HepG2 (cell line): Measurements from ENCODE around the gene ANO5. TPM values are rescaled to one million over a fixed set of nuclear protein-coding genes. Genes with fewer than 3 reads are reported as not detected.
A peak's percentile ranks its signal among the peaks of the same experiment; 100 is the strongest.

Source experiments
- ATAC-seq: fragments of 200-7000 bp; cut with Tn5 transposase; 3 replicates; pipeline ENCODE4 v1.9.1; 2020; ENCODE audit warnings: mild to moderate bottlenecking, moderate library complexity
- BruUV-seq: library from RNA; stranded (reverse); fragments of 400-500 nt; replicated peaks from 2 replicates; lab custom pipeline; 2021; lab: Mats Ljungman, UMichigan
- CTCF ChIA-PET: fragments of 300-600 bp; formaldehyde crosslinking; extraction: SDS; loops from one replicate; lab custom pipeline; 2021; ENCODE audit warnings: low total read pairs, inconsistent platforms, low intra/inter-chr PET ratio; lab: Yijun Ruan, JAX
- POLR2A ChIA-PET: fragments of 350-600 bp; sonication (Branson Sonifier 250); formaldehyde crosslinking; loops from one replicate; lab custom pipeline; 2020; ENCODE audit warnings: antibody characterized with exemption, inconsistent platforms; lab: Yijun Ruan, JAX
- DNase-seq: peaks from one replicate; pipeline ENCODE4 v3.0.0-alpha.2; 2015; ENCODE audit warnings: low spot score
- FAIRE-seq: peaks from 3 replicates; lab custom pipeline; 2011; peaks lifted over from hg19 to GRCh38; lab: Jason Lieb, UNC
- H2AFZ ChIP-seq: one replicate; pipeline ENCODE4 v1.6.1; 2011; ENCODE audit warnings: low read length, inconsistent platforms
- H3K27ac ChIP-seq: fragments of 300-600 bp; 3 replicates; pipeline ENCODE4 v1.8.0; 2011; ENCODE audit warnings: mixed run types, mild to moderate bottlenecking, mixed read lengths, low read length, inconsistent platforms; ENCODE audit not compliant: insufficient read depth; ENCODE audit errors: extremely low read length
- H3K27me3 ChIP-seq, 2 experiments: fragments of 200-600 bp in 1 of 2; 2 replicates in 1 of 2; 3 replicates in 1 of 2; pipeline versions ENCODE4 v1.6.0 to v1.8.0; 2011; ENCODE audit warnings: low read length in 2 of 2, mild to moderate bottlenecking in 2 of 2, moderate library complexity in 2 of 2, inconsistent platforms in 1 of 2; ENCODE audit not compliant: insufficient read depth in 2 of 2, control insufficient read depth in 1 of 2
- H3K36me3 ChIP-seq, 2 experiments: fragments of 200-600 bp in 1 of 2; replicated peaks in 1 of 2; 2 replicates in 1 of 2; 3 replicates in 1 of 2; pipeline versions ENCODE4 v1.5.1 to v1.8.0; 2011; ENCODE audit warnings: low read length in 2 of 2, inconsistent platforms in 1 of 2; ENCODE audit not compliant: insufficient read depth in 2 of 2, control insufficient read depth in 1 of 2
- H3K4me1 ChIP-seq: 2 replicates; pipeline ENCODE4 v1.5.1; 2012; ENCODE audit warnings: low read length, inconsistent platforms; ENCODE audit not compliant: insufficient read depth
- H3K4me2 ChIP-seq: 2 replicates; pipeline ENCODE4 v1.6.0; 2011; ENCODE audit warnings: low read depth, low read length, inconsistent platforms
- H3K4me3 ChIP-seq, 3 experiments: fragments of 200-600 bp in 1 of 3; sonication (generic), shearing (Covaris generic) in 1 of 3; replicated peaks in 1 of 3; 2 replicates each; pipeline ENCODE4 v1.5.1; 2011 to 2016; ENCODE audit warnings: low read length in 3 of 3, inconsistent platforms in 2 of 3, low read depth in 2 of 3, mild to moderate bottlenecking in 2 of 3, control low read depth in 1 of 3, mixed read lengths in 1 of 3; ENCODE audit not compliant: insufficient read depth in 1 of 3
- H3K79me2 ChIP-seq: one replicate; pipeline ENCODE4 v1.6.1; 2011; ENCODE audit warnings: low read length, inconsistent platforms; ENCODE audit not compliant: insufficient read depth
- H3K9ac ChIP-seq: 2 replicates; pipeline ENCODE4 v1.6.0; 2011; ENCODE audit warnings: mild to moderate bottlenecking, low read depth, low read length, inconsistent platforms; ENCODE audit not compliant: insufficient read depth
- H3K9me3 ChIP-seq: 2 replicates; pipeline ENCODE4 v1.5.1; 2012; ENCODE audit warnings: mild to moderate bottlenecking, low read length
- H4K20me1 ChIP-seq: 2 replicates; pipeline ENCODE4 v1.6.0; 2011; ENCODE audit warnings: inconsistent platforms, mild to moderate bottlenecking, low read length, moderate library complexity; ENCODE audit not compliant: insufficient read depth
- ATF7 ChIP-seq, 2 experiments: fragments of 450-650 bp in 1 of 2; sonication (generic) in 1 of 2; formaldehyde crosslinking in 1 of 2; IDR thresholded peaks; 2 replicates each; pipeline versions ENCODE4 v1.4.0 to v1.6.1; 2016 to 2020; ENCODE audit warnings: antibody characterized with exemption in 1 of 2, mild to moderate bottlenecking in 1 of 2, missing genetic modification reagents in 1 of 2
- WGBS: methylation state at CpG from one replicate; pipeline ENCODE4 v1.1.6; 2017; ENCODE audit warnings: low lambda C conversion rate; 5-methylcytosine and 5-hydroxymethylcytosine counted together
- in situ Hi-C: cut with HindIII; loops from 2 replicates; pipeline ENCODE4 v1.10.0; 2017; ENCODE audit warnings: low pct_unique_long_range_greater_than_20kb; ENCODE audit not compliant: extremely low pct_ligation_motif_present
- intact Hi-C: fragments of 100-400 bp; cut with micrococcal nuclease; formaldehyde crosslinking; loops from one replicate; pipeline ENCODE4 v1.10.0; 2022; ENCODE audit not compliant: unreplicated experiment
- polyA plus RNA-seq, 8 experiments: library from polyadenylated mRNA; depleted of rRNA in 3 of 8; stranded (reverse) in 7 of 8; unstranded in 1 of 8; fragments of >200 nt; fragmentation: Illumina TruSeq in 4 of 8; extraction: Trizol in 4 of 8; gene quantifications; 2 replicates each; pipeline versions ENCODE4 v1.2.1 to v1.2.3, GENCODE V29; 2011 to 2016; ENCODE audit warnings: low read depth in 4 of 8, missing spikeins in 1 of 8, mixed read lengths in 1 of 8; ENCODE audit not compliant: insufficient read depth in 1 of 8
- total RNA-seq, 5 experiments: library from RNA; depleted of rRNA; stranded (reverse); fragments of >200 nt; fragmentation: Illumina TruSeq; extraction: Trizol; gene quantifications; 2 replicates each; pipeline ENCODE4 v1.2.3, GENCODE V29; 2016; ENCODE audit warnings: low read depth in 1 of 5
- TF ChIP-seq, protein P1 (sequence below): fragments of 450-650 bp; IDR thresholded peaks from 2 replicates; pipeline ENCODE4 v1.6.1; 2016
- TF ChIP-seq, protein P2 (sequence below): sonication (generic); formaldehyde crosslinking; IDR thresholded peaks from 2 replicates; pipeline ENCODE4 v1.4.0; 2020; ENCODE audit warnings: missing genetic modification reagents; ENCODE audit errors: not compliant biosample characterization
- TF ChIP-seq, protein P3 (sequence below): sonication (generic); formaldehyde crosslinking; IDR thresholded peaks from 2 replicates; pipeline ENCODE4 v1.5.1; 2020; ENCODE audit warnings: missing genetic modification reagents, mild to moderate bottlenecking, borderline replicate concordance

ANO5 gene
- total and polyA plus RNA-seq, 2 of the 13 experiments (the other 11 are each of a cell fraction or from before 2014, with no cell fraction given) = 0.02 to 0.03 TPM

DNA sequence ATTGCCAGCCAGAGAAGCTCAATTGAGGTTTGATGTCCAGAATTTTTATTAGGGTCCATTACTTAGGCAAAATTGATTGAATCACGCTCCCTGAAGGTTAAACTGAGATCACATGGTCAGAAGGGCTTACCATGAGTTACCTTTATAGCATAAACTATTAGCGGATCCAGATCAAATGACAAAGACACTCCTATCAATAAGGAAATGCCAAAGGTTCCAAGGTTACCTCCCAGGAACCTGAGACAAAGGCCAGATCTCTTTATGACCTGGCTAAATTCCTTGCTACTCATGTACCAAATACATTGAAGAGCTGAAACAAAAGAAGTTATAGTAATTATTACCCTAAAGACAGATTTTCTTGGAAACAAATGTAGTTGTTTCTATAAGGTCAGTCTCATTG, 27.8 kb upstream of the ANO5 start:
- DNase-seq (no peak), ATAC-seq (no peak), FAIRE-seq (no peak)
- no peaks in the 10 kb centered on the region for H3K27me3 ChIP-seq
- H3K9me3 ChIP-seq = no peaks in the 10 kb centered on the region
- H3K4me3 ChIP-seq = no peak overlapping the region
- POLR2A ChIA-PET = no interaction called here
- no peak overlapping the region for H2AFZ ChIP-seq
- H3K9ac ChIP-seq = no peak overlapping the region
- H3K79me2 ChIP-seq = no peaks in the 10 kb centered on the region
- TF ChIP-seq, protein P1, sequence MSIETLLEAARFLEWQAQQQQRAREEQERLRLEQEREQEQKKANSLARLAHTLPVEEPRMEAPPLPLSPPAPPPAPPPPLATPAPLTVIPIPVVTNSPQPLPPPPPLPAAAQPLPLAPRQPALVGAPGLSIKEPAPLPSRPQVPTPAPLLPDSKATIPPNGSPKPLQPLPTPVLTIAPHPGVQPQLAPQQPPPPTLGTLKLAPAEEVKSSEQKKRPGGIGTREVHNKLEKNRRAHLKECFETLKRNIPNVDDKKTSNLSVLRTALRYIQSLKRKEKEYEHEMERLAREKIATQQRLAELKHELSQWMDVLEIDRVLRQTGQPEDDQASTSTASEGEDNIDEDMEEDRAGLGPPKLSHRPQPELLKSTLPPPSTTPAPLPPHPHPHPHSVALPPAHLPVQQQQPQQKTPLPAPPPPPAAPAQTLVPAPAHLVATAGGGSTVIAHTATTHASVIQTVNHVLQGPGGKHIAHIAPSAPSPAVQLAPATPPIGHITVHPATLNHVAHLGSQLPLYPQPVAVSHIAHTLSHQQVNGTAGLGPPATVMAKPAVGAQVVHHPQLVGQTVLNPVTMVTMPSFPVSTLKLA = 0 out of 2 replicates have a peak, but pooled peaks have one; percentile 18
- TF ChIP-seq, protein P2, sequence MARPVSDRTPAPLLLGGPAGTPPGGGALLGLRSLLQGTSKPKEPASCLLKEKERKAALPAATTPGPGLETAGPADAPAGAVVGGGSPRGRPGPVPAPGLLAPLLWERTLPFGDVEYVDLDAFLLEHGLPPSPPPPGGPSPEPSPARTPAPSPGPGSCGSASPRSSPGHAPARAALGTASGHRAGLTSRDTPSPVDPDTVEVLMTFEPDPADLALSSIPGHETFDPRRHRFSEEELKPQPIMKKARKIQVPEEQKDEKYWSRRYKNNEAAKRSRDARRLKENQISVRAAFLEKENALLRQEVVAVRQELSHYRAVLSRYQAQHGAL = no peak
- no peaks in the 10 kb centered on the region for H4K20me1 ChIP-seq
- intact Hi-C loops (no loop called here), in situ Hi-C loops (no loop called here)
- H3K4me1 ChIP-seq = no peaks in the 10 kb centered on the region
- H3K4me2 ChIP-seq = no peak overlapping the region
- 0% methylated on average over 2 of the region's 2 CpGs for WGBS
- H3K36me3 ChIP-seq = no peaks in the 10 kb centered on the region
- H3K27ac ChIP-seq = no peak overlapping the region
- CTCF ChIA-PET = no interaction called here
- no TSS peak for BruUV-seq

DNA sequence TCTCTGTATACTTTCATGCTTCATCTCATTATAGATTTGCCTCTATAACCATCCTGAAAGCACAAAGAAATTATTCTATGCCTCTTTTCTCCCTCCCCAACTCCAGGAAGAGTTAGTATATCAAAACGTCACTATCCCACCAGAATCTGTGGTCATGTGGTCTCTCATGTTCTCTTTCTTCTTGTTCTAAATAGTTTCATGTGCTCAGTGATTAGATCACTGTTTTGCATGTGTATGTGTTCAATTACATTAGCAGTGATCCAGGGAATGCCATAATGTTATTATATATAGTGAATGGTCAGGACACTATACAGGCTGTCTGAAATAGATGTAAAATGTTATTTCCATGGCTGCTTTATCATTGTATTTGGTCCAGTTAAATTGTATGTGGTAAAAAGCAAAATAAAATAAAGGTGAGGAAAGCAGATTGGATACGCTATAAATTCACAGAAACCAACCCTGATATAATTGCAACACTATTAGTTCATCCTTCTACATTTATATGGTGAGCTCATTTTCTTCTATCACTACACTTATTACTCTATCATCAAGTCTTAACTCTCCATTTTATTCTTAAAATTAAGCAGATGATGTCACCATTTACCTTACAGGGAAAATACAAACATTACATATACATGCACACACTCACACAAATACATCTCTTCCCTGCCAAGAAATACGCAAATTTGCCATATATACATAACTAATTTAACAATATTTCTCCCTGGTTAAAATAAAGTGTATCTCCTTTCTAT, 26.9 kb upstream of the ANO5 start:
- 0% methylated on average over 3 of the region's 3 CpGs for WGBS
- intact Hi-C loops (no loop called here), in situ Hi-C loops (no loop called here)
- ATAC-seq (no peak), DNase-seq (no peak), FAIRE-seq (no peak)
- CTCF ChIA-PET = no interaction called here
- Histone ChIP-seq H2AFZ (no peak overlapping the region), H3K4me1 (no peaks in the 10 kb centered on the region), H3K36me3 (no peaks in the 10 kb centered on the region), H3K9ac (no peak overlapping the region), H3K27me3 (no peaks in the 10 kb centered on the region), H3K27ac (no peak overlapping the region), H3K4me2 (no peak overlapping the region), H4K20me1 (no peaks in the 10 kb centered on the region), H3K79me2 (no peaks in the 10 kb centered on the region), H3K4me3 (no peak overlapping the region), H3K9me3 (no peaks in the 10 kb centered on the region)
- POLR2A ChIA-PET = no interaction called here
- TF ChIP-seq, protein P3, sequence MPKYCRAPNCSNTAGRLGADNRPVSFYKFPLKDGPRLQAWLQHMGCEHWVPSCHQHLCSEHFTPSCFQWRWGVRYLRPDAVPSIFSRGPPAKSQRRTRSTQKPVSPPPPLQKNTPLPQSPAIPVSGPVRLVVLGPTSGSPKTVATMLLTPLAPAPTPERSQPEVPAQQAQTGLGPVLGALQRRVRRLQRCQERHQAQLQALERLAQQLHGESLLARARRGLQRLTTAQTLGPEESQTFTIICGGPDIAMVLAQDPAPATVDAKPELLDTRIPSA (CRISPR knock-in tag) = no peak
- peak; percentile 85 for TF ChIP-seq ATF7 (IDR thresholded peaks at IDR 0.05)
- no peak for TF ChIP-seq ATF7 (CRISPR knock-in tag; IDR thresholded peaks at IDR 0.05)
- BruUV-seq = no TSS peak
